Endothelial cell of hepatic sinusoid (primary cell): ENCODE data around the gene PIEZO1.

Experiments
- in situ Hi-C: cut with HindIII; loops from 2 replicates; pipeline ENCODE4 v1.10.0; 2017; ENCODE audit warnings: low sequenced_read_pairs

PIEZO1 gene

GRCh38 chr16:88758227-88758943 is 26.6 kb downstream of the PIEZO1 start:
- in situ Hi-C loops = loop anchor here (10.0 to 25.0 kb wide), 2 partner anchors 104 to 416 kb away; partner anchors contain the start of genes CDH15, GALNS, PABPN1L and TRAPPC2L

- in situ Hi-C loops = loop anchor here (10.0 to 25.0 kb wide), 2 partner anchors 106 to 419 kb away; partner anchors contain the start of genes CDH15, GALNS, PABPN1L and TRAPPC2L
Observed at GRCh38 chr16:88755745-88756443, 29.1 kb downstream of the PIEZO1 start.

- in situ Hi-C loops = loop anchor here (10.0 to 25.0 kb wide), 2 partner anchors 107 to 420 kb away; partner anchors contain the start of genes CDH15, GALNS, PABPN1L and TRAPPC2L
Observed at GRCh38 chr16:88754912-88755744, 29.9 kb downstream of the PIEZO1 start.

GRCh38 chr16:88754109-88754911 is 30.7 kb downstream of the PIEZO1 start:
- in situ Hi-C loops = loop anchor here (10.0 to 25.0 kb wide), 2 partner anchors 108 to 420 kb away; partner anchors contain the start of genes CDH15, GALNS, PABPN1L and TRAPPC2L

GRCh38 chr16:88753602-88754001 is 31.4 kb downstream of the PIEZO1 start:
- in situ Hi-C loops = loop anchor here (10.0 to 25.0 kb wide), 2 partner anchors 109 to 421 kb away; partner anchors contain the start of genes CDH15, GALNS, PABPN1L and TRAPPC2L

- in situ Hi-C loops = loop anchor here (10.0 to 25.0 kb wide), 2 partner anchors 109 to 422 kb away; partner anchors contain the start of genes CDH15, GALNS, PABPN1L and TRAPPC2L
Observed at GRCh38 chr16:88753191-88753590, 31.8 kb downstream of the PIEZO1 start.

- in situ Hi-C loops = loop anchor here (10.0 to 25.0 kb wide), 2 partner anchors 110 to 422 kb away; partner anchors contain the start of genes CDH15, GALNS, PABPN1L and TRAPPC2L
Observed at GRCh38 chr16:88752386-88753002, 32.5 kb downstream of the PIEZO1 start.

GRCh38 chr16:88750854-88751253 is 34.2 kb downstream of the PIEZO1 start:
- in situ Hi-C loops = loop anchor here (10.0 to 25.0 kb wide), 2 partner anchors 111 to 424 kb away; partner anchors contain the start of genes CDH15, GALNS, PABPN1L and TRAPPC2L

GRCh38 chr16:88749358-88749757 is 35.7 kb downstream of the PIEZO1 start:
- in situ Hi-C loops = no loop called here

- in situ Hi-C loops = no loop called here
Observed at GRCh38 chr16:88748364-88748763, 36.7 kb downstream of the PIEZO1 start.

GRCh38 chr16:88747588-88748301 is 37.3 kb downstream of the PIEZO1 start:
- in situ Hi-C loops = no loop called here

- in situ Hi-C loops = no loop called here
Observed at GRCh38 chr16:88746506-88746905, 38.5 kb downstream of the PIEZO1 start.

- in situ Hi-C loops = no loop called here
Observed at GRCh38 chr16:88744577-88745521, 40.2 kb downstream of the PIEZO1 start.

GRCh38 chr16:88743693-88744576 is 41.1 kb downstream of the PIEZO1 start:
- in situ Hi-C loops = no loop called here

GRCh38 chr16:88742896-88743605 is 42.0 kb downstream of the PIEZO1 start:
- in situ Hi-C loops = no loop called here

GRCh38 chr16:88741368-88741767 is 43.7 kb downstream of the PIEZO1 start:
- in situ Hi-C loops = no loop called here
